HG03108 (cell line): Measurements from ENCODE around the gene CCDC186.
A peak's percentile ranks its signal among the peaks of the same experiment; 100 is the strongest.
"Not testable (repeated sequence)": the region's sequence is repeated elsewhere in the genome, so short reads cannot be mapped to it uniquely, and the experiment has no call there.

Experiments
- ATAC-seq: cut with Tn5 transposase; IDR thresholded peaks from one replicate; pipeline ENCODE4 v1.9.1; 2021; ENCODE audit warnings: moderate library complexity; ENCODE audit not compliant: unreplicated experiment

The CCDC186 gene

DNA sequence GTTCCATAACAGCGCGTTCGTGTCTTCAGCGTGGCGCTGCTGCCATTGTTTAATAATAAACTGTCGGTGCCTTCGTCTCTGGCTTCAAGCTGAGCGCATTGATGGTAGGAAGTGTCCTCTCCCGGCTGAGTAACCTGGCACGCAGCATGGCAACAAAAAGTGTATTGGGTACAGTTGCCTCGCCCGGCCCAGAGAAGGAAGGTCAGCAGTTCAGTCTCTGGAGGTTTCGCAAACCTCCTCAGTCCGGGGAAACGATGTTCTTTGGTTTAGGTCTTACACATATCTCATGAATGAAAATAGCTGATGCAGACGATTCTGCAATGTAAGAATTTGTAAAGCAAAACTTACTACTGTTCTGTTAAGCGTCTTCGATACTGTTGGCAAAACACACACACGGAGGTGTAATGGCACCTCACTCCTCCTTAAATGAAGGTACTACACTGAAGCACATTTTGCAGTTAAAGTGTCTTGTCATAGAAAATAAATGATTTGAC is 739 bp upstream of the CCDC186 start:
- ATAC-seq: peak; percentile 17

DNA sequence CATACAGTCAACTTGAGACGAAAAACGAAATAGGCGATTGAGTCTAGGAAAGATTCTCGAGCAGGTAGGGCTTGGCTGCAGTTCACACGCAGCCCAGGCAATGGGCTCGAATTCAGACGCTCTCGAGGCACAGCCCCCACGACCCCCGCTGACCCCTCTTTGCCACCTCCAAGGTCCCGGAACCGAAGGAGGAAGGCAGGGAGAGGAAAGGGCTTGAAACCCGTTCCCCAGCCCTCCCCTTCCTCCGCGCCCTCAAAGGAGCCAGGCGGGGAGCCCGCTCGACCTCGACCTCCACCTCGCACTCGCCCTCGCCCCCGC is 441 bp downstream of the CCDC186 start:
- no peak for ATAC-seq

DNA sequence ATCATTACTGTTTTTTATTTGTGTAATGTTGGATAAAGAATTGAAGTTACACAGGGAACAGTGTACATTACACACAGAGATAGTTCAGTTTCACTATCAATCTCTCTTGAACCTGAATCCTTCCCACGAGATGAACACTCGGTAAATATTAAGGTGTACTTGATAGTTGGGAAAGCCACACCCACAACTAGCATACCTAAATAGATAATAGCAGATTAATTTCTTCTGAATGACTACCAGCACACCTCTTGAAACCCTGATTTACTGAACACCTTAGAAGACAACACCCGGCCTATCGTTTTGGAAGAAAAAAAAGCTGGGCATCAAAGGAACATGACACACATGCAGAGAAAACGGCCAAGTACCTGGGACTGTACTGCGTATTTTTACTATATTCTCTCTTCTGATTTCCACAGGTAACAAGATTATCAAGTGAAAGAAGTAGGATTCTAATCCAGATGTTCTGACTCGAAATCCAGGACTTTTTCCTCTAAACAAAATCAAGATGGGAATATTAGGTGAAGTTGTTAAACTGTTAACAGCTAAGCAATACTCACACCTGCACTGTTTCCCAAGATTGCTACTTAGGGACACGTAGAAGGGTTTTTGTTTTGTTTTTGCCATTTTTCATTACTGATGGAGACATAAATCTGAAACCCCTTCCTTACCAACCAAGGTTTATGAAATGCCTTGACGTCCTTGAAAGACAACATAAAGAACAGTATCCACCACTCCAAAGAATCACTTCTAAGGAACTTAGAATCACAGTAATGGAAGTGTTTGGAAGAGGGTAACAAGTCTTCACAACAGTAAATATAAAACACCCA is 1.0 kb downstream of the CCDC186 start:
- ATAC-seq: no peak

DNA sequence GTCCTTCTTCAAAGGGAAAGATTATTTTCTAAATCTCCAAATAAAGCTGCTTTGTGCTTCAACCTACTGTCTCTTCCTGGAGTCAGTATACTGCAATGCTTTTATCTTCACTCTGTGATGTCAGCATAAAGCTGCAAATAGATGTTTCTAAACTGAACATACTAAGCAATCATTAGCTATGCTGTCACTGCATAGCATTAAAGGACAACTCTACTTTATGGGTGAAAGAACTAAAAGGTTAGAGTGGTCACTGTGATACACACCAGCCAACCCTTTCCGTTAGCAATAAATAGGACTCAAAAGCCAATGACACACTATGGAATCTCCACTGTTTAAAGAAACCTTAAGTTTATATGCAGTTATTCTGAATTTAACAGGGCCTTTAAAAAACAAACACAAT is 1.8 kb downstream of the CCDC186 start:
- ATAC-seq: no peak

DNA sequence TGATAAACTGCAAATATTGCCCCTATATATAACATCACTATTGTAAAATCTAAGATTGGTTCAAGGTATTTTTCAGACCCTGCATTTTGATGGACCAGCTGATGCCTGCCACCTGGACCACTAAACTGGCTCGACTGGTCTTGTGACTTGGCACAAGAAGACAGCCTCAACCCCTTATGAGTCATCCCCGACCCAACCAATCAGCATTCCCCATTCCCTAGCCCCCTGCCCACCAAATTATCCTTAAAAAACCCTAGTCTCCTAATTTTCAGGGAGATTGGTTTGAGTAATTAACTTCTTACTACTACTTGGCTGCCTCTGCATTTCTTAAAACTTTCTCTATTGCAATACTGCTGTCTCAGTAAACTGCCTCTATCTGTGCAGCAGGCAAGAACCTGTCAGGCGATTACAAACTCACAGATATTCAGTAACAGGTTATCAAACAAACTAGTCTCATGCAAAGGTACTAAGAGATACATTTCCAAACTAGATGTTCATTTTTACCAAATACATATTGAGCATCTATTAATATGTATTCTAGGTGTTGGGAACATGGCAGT is 5.5 kb downstream of the CCDC186 start:
- no peak for ATAC-seq

DNA sequence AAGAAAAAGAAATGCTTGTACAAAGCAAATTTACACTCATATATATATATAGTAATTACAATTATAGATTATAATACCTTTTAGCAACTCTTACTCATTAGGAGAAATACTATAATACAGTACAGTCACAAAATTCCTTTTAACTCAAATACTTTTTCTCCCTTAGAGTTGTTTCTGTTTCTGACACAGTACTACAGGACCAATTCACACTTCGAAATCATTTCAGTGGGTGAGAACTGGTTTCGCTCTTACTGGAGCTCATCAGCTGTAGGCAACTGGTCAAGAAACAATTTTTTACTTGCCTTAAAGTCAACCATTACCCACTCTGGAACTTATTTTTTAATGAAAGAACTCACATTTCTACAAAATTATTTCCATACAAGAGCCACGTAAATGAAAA is 6.0 kb downstream of the CCDC186 start:
- no peak for ATAC-seq

DNA sequence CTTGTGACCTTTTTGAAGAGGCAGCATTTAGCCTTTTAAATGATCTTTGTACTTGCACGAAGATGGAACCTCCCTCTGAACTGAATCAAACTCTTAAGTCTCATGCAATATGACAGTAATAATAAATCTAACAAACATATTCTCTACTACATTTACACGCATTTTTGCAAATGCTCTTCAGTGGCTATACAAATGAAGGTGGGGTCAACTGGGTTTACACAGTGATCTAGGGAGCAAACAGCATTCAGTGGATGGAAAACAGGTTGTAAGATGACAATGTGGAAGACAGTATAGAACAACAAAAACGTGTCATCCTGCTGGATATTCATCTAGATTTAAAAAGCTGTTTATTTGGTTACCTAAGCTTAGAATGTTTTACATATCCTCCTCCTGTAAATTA is 7.5 kb downstream of the CCDC186 start:
- no peak for ATAC-seq

DNA sequence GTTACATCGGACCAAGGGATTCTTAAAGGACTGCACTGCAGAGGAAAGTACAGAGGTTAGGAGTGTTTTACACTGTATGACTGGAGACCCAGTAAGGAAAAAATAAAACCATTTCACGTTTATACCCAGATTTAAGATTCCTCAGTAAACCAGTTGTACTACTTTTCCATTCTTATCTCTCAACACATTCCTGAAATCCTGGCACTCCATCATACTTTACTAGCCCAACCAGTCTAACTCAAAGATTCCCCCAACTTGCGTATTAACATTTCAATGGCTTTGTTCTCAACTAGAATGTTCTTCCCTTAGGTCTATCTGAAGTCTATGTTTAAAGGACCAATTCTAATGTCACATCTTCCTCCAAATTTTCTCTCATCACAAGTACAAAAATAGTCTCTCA is 8.0 kb downstream of the CCDC186 start:
- no peak for ATAC-seq

DNA sequence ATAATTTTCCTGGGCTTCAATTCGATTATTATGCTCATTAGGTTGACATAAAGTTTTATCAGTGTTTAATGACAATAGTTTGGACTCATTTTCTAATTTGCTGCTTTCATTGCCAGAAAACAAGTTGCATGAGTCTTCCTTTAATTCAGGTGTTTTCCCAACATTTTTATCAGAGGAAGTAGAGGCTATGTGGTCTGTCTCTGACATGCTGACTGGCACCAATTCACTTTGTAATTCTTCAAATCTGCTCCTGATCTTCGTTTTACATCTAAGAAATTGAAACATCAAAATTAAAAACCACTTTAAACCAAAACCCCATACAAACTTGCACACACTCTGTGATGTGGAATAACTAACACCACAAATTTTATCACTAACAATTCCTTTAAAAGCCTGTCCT is 10.9 kb downstream of the CCDC186 start:
- no peak for ATAC-seq

DNA sequence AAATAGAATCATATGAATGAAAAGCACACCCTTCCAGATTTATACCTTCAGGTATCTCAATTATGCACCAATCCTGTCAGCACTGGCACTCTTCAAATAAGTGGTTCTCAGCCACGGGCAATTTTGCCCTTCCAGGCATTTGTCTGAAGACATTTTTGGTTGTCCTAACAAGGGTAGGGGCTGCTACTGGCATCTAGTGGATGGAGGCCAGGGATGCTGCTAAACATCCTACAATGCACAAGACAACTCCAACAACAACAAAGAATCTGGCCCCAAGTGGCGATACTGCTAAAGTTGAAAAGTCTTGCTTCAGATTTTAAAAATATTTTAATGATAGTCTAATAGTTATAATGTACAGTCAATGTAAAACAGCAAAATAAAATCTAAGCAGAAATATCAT is 16.1 kb downstream of the CCDC186 start:
- no peak for ATAC-seq

DNA sequence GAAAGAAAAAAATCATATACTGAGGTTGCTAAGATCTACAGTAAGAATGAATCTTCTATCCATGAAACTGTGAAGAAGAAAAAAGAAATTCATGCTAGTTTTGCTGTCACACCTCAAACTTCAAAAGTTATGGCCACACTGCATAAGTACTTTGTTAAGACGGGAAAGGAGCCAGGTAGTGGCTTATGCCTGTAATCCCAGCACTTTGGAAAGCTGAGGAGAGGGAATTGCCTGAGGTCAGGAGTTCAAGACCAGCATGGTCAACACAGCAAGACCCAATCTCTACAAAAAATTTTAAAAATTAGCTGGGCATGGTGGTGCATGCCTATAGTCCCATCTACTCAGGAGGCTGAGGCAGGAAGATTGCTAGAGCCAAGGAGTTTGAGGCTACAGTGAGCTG is 22.1 kb downstream of the CCDC186 start:
- no peak for ATAC-seq

DNA sequence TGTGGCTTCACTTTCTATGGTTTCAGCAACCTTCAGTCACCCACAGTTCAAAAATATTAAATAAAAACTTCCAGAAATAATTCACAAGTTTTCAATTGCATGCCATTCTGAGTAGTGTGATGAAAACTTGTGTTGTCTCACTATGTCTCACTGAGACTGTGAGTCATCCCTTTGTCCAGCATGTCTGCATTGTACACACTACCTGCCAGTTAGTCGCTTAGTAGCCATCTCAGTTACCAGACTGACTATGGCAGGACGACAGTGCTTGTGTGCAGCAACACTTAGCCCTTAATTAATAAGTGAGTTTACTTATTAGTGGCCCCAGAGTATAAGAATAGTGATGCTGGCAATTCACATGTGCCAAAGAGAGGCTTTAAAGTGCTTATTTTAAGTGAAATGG is 22.5 kb downstream of the CCDC186 start:
- ATAC-seq: no peak

DNA sequence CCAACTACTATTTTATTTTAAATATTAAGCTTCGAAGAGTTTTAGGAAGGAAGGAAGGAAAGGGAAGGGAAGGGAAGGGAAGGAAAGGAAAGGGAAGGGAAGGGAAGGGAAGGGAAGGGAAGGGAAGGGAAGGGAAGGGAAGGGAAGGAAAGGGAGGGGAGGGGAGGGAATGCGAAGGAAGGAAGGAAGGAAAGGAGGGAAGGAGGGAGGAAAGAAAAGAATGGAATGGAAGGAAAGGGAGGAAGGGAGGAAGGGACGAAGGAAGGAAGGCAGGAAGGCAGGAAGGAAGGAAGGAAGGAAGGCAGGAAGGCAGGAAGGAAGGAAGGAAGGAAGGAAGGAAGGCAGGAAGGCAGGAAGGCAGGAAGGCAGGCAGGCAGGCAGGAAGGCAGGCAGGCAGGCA is 24.5 kb downstream of the CCDC186 start:
- not testable (repeated sequence) for ATAC-seq

DNA sequence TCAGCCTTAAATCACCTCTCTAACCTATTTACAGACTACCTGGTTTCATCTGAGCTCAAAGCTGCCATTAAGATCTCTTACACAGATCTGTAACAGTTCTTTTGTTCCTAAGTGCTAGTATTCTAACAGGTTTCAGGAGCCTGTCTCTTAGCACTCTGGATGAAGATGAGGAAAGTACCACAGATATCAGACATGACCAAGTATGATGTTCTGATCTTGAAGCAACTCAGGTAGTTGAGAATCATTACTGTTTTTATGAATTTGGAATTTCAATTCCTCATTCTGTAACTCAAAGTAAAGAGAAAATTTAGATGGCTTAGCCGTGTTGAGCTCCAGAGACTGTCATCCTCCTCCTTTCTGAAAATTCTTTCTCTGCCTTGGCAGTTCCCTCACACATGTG is 30.8 kb downstream of the CCDC186 start:
- no peak for ATAC-seq

DNA sequence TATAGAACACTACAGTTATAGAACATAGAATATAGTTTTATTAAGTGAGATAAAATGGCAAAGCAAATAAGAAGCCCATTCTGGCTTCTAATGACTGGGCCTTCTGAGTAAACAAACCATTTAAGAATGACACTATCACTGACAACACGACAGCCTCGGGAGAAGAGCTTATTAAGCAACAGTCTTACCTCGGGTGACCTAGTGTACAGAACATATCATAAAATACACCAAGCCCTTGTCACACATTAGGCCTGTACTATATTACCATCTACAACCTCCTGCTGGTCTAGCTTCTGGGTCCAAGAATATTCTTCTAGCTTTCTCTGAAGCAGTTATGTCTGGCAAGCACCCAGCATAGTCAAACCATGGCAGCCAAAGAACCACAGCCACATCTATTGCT is 32.0 kb downstream of the CCDC186 start:
- no peak for ATAC-seq

DNA sequence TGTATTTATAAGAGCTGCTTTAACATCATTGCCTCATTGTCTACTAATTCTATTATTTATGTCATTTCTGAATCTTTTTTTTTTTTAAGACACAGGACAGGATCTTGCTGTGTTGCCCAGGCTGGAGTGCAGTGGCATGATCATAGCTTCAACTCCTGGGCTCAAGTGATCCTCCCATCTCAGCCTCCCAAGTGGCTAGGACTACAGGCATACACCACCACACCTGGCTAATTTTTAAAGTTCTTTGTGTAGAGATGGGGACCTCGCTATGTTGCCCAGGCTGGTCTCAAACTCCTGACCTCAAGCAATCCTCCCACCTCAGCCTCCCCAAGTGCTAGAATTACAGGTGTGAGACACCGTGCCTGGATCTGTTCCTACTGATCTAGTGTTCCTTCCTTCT is 33.2 kb downstream of the CCDC186 start:
- ATAC-seq: not testable (repeated sequence)

DNA sequence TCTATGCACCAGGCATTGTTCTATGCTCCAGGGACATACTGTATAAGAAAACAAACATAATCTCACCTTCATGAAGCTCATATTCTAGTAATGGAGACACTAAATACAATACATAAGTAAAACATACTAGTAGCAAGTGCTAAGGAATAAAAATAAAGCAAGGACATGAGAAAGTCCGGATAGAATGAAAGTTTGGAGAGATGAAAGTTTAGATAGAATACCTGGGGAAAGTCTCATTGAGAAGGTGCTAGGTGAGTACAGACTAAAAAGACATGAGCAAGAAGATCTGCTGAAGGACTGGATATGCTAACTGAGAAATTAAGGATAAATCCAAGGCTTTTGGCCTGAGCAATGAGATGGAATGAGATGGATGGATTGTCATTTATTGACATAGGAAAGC is 34.0 kb downstream of the CCDC186 start:
- ATAC-seq: no peak

DNA sequence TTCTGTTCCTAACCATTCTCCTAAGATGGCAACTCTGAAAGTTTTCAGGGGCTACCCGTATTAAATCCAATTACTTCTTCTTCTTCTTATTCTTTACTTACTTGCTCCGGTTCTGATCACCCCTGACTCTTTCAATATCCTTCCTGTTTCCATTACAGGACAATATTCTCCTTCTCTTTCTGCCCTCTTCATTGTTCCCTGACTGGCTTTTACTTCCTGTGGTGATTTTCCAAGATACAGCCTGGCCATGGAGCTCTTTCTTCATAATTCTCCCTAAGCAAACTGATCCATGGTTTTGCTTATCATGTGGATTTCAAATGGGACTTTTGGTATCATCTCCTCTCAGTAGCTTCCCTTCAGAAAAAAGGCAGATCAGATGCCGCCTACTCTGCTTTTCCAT is 35.4 kb downstream of the CCDC186 start:
- no peak for ATAC-seq

DNA sequence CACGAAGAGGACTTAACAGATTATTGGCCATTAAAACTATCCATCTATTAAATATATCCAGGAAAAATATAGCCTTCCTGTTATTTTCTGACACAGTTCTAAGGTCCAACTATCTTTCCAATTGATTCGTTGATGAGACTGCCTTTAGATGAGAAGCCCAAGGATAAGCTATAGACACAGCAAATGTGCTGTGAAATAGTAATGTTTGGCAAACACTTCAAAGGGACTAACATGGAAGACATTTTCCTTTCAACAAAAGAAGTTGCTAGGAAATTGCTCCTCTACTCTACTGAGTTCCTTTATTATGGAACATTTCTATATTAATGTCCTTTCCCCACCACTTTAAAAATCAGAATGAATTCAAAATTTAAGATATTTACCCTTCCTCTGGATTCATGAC is 38.5 kb downstream of the CCDC186 start:
- ATAC-seq: no peak

DNA sequence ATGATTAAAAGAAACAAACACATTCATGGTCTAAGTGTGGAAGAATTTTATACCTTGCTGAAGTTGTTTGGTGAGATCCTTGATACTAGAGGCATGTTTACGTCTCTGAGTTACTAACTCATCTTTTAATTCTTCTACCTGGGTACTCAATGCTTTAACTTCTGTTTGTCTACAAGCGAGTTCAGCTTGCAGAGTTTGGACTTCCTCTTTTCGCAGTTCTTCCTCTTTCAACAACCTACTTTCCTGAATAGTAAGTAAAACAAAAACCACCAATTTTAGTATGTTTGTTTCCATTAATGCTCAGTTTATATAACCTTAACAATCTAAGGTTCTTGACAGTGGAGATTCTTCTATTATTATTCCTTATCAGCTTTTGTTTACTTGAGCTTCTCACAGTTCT is 42.9 kb downstream of the CCDC186 start:
- no peak for ATAC-seq

DNA sequence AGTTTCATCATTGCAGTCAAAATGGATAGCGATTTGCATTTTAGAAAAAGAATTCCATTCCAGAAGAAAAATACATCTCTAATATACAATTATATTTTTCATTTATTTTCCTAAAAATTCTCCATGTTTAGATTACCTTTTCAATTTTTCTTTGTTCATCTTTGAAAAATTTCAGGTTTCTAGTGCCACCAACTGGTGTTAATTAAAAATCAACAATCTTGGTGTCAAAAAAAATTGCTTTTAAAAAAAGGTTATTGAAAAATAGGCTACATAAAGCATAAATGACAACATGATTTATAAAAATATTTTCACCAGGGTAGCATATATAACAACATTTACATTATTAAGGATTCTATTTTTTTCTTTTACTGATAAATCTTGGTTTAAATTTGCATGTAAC is 53.0 kb downstream of the CCDC186 start:
- ATAC-seq: no peak

DNA sequence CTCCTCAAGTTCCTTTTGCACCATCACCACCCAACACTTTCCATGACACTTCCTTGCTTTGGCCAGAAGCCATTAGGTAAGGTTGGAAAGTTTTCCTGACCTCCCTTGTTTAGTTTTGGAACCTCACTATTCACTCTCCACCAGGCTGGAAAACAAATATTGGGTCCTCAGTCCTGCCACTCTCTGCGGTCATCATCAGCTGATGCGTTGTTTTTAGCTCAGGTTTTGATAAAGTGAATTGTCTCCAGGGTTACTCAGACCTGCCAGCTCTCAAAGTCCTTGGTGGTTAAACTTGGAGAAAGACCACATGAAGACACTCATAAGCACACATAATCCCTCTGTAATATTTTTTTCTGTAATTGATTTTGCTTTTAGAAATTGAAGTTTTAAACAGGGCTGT is 55.5 kb downstream of the CCDC186 start:
- ATAC-seq: no peak

DNA sequence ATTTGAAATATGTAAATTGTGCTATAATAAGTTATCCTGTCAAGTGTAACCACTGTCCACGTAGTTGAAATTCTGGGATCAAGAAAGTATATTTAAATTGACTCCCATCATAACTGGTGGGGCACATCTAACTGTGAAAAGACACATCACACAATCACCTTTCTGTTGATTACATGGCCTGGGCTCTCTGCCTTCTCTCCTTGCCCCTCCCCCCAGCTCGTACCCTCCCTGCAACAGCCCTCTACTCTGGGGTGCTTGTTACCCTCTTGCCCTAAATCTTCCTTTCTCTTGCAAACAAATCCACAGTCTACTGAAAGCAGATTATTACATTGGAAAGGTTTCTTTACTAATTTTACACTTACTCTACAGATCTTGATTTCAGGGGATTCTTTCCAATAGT is 56.3 kb downstream of the CCDC186 start:
- no peak for ATAC-seq
